ENCODE results near the gene SLC22A12.

DNA sequence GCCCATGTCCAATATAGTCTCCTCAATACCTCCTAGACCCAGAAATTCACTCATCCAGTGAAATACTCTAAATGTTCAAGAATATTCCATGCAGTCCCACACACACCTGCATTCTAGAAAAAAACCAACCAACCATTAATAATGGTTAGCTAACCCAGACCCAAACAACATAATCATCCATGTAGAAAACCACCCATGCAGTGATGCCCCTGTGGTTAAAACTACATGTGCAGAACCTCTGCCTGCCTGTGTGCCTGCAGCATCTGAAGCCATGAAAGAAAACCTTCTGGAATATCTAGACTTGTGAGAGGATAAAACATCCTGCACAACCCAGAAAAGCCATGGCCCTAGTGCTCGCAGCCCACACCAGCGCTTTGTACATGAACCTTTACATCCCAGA, 47.8 kb downstream of the SLC22A12 start:
- no peak for TF ChIP-seq POLR2A (IDR thresholded peaks at IDR 0.05)
- TF ChIP-seq, protein P1, sequence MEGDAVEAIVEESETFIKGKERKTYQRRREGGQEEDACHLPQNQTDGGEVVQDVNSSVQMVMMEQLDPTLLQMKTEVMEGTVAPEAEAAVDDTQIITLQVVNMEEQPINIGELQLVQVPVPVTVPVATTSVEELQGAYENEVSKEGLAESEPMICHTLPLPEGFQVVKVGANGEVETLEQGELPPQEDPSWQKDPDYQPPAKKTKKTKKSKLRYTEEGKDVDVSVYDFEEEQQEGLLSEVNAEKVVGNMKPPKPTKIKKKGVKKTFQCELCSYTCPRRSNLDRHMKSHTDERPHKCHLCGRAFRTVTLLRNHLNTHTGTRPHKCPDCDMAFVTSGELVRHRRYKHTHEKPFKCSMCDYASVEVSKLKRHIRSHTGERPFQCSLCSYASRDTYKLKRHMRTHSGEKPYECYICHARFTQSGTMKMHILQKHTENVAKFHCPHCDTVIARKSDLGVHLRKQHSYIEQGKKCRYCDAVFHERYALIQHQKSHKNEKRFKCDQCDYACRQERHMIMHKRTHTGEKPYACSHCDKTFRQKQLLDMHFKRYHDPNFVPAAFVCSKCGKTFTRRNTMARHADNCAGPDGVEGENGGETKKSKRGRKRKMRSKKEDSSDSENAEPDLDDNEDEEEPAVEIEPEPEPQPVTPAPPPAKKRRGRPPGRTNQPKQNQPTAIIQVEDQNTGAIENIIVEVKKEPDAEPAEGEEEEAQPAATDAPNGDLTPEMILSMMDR (IDR thresholded peaks at IDR 0.05) = no peak
